ENCODE data around the gene TJAP1.
"Not testable (repeated sequence)": the region's sequence is repeated elsewhere in the genome, so short reads cannot be mapped to it uniquely, and the experiment has no call there.

Gene TJAP1

DNA sequence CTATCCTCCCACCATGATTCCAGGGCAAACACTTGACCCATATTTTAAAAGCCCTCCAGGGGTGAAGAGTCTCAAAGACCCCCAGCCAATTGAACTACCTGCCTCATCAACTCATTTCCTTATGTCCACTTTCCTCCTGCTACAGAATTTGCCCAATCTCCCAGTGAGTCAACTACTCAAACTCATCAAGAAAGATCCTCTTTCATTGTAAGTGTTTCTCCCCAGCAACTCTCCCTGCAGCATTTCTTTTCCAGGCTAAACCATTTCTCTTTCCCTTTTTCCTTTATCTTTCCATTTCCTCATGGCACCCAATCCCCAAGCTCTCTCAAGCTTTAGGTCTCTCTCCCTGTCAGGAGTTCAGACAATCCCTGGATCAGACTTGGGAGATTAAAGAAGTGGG is 23.5 kb upstream of the TJAP1 start:
- no peak for DNase-seq

- DNase-seq = no peak
These were observed 23.1 kb upstream of the TJAP1 start for GRCh38 chr6:43454290-43454695.

DNA sequence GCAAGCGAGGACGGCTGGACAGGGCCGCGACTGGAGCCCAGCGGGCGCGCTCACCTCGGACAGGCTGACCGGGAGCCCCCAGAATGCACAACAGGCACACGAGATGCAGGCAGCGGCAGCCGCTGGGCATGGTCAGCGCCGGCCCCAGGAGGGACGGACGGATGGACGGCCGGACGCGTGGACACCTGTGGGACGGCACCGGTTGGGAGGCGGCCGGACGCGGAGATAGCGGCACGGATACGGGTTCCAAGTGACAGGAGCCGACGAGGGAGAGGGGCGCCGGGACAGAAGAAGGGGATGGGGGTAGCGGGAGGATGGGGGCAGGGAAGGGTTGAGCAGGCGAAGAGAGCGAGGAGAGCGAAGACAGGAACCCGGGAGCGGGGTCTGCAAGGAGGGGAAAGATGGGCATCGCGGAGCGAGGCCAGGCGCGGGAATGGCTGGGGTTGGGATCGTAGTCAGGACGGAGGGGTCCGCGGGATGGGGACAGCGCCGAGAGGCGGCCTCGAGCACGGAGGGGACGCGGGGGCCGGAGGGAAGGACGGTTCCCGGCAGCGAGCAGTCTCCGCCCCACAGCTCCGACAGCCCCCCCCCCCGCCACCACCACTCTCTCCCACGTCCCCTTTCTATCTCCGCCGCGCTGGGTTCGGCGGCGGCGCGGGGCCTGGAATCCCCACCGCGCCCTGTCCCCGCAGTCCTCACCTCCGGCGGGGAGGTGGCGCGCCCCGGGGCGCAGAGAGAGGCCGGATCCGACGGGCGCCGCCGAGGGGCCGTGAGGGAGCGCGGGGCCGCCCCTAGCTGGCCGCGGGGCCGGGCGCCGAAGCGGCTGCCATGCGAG is 22.5 kb upstream of the TJAP1 start:
- DNase-seq = peak; percentile 27

DNA sequence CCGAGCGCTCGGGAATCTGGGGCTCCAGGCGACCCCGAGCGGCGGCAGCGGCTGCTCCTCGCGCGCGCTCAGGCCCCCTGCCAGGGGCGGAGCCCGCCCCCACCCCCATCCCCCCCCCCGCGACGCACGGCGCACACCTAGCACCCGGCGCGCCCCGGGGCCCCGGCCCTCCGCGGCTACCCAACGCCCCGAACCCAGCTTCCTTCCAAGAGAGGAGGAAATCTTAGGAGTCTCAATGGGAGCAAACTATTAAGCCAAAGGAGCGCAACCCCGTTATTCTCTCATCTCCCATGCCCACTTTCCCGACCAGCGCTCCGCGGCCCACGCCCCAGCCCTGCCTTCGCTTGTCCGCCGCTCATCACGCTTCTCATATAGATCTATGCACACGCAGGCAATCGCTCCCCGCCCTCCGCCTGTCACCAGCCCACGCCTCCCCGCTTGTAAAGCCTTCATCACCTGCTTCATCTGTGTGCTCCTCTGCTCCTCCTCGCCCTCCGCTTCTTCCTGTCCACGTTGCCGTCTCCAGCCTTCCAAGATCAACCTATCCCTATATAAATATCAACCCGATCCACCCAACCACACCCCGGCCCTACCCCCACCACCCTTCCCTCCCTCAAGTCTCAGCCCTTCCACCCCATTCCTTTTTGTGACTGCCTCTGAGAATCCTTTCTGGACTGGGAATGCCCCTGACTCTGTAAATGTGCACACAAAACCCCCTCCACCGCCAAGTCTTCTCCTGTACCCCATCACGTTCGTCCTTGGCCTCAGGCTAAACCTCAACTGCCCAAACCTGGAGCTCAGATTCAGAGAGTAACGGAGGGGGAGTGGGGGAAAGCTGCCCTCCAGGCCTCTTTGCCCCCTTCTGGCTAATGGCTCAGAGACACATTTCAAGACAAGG is 21.6 kb upstream of the TJAP1 start, which contains the start of gene DLK2:
Gene DLK2 (minus strand): TSS at position 18 of the 898 bp plus-strand sequence. CDS start 723 bp downstream, outside the sequence.
- DNase-seq = no peak

- DNase-seq = no peak
These were observed 19.7 kb upstream of the TJAP1 start for GRCh38 chr6:43457643-43458042.

- not testable (repeated sequence) for DNase-seq
These were observed 19.2 kb upstream of the TJAP1 start for GRCh38 chr6:43458154-43458553.

- DNase-seq = no peak
These were observed 17.8 kb upstream of the TJAP1 start for GRCh38 chr6:43459535-43459934.

DNA sequence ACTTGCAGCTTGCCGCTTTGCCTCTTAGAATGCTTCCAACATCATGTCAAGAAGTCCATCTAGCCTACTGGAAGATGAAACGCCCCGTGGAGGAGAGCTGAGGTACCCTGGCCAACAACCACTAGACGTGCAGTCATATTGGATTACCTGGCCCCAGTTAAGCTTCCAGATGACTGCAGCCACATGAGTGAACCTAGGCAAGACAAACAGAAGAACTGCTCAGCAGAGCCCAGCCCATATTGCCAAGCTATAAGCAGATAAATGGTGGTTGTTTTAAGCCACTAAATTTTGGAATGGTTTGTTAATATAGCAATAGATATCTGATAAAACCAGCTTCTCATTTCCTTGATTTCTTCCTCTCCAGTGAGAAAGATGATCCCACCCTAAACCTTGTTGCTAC is 17.3 kb upstream of the TJAP1 start:
- DNase-seq = no peak

DNA sequence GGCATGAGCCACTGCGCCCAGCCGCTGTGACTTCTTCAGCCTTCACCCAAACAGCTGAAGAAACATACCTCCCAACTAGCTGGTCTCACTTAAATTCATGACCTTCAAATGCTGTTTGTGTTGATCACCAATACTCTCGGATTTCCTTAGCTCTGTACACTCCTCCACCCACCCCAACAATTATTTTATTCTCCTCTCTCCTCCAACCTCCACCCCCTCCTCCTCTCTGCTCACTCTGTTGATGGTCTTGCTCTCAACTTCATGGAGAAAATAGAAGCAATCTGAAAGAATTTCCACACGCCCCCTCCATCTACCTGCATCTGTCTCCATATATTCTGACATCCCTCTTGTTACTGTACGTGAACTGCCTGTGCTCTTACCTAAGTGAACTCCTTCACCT is 15.4 kb upstream of the TJAP1 start:
- DNase-seq = no peak

GRCh38 chr6:43464337-43464736 is 13.0 kb upstream of the TJAP1 start:
- no peak for DNase-seq

GRCh38 chr6:43465948-43466347 is 11.4 kb upstream of the TJAP1 start:
- no peak for DNase-seq

DNA sequence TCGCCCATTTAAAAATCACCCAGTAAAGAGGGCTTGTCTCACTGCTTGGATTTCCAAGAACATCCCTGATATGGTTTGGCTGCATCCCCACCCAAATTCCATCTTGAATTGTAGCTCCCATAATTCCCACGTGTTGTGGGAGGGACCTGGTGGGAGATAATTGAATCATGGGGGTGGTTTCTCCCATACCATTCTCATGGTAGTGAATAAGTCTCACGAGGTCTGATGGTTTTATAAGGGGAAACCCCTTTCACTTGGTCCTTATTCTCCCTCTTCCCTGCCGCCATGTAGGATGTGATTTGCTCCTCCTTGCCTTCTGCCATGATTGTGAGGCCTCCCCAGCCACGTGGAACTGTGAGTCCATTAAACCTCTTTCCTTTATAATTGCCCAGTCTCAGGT is 10.1 kb upstream of the TJAP1 start:
- DNase-seq = not testable (repeated sequence)

GRCh38 chr6:43467752-43468151 is 9.6 kb upstream of the TJAP1 start:
- DNase-seq = no peak

DNA sequence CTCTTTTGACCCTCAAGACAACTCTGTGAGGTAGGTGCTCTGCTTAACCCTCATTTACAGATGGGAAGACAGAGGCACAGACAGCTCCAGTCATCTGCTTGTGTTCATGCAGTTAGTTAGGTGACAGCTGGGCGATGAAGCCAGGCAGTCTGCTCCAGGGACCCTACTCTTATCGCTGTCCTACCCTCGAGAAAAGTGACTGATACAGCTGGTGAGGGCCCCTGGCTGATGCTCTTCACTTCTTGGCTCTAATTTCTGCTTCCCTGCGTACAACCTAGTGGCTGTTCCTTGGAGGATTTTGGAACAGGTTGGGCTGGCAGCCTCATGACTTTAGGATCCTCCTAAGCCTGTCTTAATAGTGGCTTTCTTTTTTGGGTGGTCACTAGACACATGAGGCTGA is 9.1 kb upstream of the TJAP1 start:
- no peak for DNase-seq

DNA sequence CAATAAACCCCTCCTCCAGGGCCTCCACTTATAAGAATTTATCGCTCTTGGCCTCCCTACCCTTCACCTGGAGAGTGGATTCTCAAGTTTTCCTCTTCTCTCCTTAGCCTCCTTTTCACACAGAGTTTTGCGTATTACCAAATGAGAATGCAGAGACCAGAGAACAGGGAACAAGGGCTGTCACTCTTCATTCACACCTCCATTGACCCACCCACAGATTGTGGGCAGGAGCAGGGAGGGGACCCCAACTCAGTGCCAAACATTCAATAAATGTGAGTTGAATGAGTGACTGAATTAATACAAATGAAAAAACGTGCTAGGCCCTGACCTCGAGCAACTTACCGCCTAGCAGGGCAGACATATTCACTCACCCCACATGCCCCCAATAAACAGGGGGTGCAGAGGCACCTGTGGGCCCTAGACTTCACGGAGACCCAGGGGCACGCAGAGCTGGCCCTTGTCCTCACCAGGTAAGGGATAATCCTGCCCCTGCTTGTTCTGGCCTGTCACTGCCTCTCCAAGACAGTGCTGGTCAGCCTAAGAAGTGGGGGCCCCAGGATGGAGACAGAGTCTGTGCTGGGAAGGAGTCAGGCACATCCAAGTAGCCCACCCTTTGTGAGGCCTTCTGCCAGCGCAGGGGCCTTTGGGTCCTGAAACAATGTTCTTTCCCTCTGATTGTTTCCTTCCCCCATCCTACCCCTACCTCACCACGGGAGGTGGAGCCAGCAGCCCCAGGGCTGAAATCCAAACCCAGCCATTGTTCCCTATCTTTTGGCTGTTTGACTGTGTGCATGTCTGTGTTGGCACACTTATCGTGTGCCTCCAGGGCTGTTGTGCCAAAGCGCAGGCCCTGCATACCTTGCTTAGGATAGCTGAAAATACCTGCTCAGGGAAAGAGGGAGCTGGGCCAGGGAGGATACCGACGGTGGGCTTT is 8.4 kb upstream of the TJAP1 start:
- DNase-seq = no peak

DNA sequence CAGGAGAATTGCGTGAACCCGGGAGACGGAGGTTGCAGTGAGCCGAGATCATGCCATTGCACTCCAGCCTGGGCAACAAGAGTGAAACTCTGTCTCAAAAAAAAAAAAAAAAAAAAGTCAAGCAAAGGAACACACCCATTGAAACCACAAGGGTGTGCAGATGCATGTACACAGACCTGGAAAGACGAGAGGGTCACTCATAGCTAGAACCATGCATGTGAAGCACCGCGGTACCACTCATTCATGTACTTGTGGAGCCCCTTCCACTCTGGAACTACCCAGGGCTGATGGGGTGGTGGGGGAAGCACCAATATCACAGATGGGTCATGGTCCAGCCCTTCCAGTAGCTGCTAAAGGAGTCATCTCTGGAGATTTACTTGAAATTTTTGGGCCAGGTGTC is 7.4 kb upstream of the TJAP1 start:
- DNase-seq = no peak

DNA sequence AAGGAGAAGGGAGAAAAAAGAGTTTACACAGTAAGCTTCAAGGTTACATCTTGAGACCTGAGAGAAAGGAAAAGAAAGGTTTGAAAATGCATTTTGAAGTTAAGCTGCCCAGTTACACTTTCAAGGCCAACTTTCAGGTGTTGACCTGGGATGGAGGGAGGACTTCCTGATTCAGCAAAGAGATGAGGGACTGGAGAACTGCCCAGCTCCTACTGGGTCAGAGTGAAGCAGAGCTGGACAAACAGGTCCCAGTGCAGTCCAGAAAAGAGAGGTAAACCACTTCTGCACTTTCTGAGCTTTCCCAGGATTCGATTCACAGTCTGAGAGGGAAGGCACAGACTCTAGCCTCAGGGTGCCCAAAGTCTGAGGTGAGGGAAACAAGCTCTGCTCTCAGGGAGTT is 6.0 kb upstream of the TJAP1 start:
- DNase-seq = no peak

- no peak for DNase-seq
These were observed 4.9 kb upstream of the TJAP1 start for GRCh38 chr6:43472515-43472914.

DNA sequence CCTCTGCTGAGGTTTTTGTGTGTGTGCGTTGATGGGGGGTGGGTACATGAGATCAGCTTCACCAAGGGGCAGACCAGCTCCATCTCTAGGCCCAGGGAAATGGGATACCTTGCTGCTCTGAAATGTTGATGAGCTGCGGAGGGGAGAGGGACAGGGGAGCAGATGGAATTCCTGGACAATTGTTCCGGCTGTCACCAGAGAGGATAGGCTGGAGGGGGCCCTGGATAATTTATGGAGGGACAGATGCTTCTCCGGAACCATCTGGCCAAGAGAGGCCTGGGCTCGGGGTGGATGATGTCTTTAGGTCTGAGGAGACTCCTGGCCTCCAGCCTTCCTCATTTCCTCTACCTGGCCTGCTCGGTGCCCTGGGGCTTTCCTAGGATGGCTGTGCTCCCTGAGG is 1.9 kb upstream of the TJAP1 start:
- no peak for DNase-seq

GRCh38 chr6:43476746-43477145 is 624 bp upstream of the TJAP1 start:
- DNase-seq = no peak

DNA sequence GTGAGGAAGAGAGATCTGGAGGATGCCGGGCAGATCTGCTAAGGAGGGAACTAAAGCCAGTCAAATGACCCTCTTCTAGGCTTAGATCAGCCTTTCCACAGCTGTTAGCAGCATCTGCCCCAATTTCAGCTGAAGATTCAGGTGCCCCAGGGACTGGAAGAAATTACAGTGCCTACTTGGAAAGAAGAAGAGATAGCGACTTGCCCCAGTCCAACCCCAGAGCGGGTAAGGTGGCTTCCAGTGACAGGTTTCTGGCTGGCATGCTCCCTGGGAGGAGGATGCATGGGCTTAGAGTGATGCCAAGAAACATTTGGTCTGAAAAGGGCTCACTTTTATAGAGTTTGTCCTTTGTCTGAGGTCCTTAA is 620 bp downstream of the TJAP1 start:
- no peak for DNase-seq

DNA sequence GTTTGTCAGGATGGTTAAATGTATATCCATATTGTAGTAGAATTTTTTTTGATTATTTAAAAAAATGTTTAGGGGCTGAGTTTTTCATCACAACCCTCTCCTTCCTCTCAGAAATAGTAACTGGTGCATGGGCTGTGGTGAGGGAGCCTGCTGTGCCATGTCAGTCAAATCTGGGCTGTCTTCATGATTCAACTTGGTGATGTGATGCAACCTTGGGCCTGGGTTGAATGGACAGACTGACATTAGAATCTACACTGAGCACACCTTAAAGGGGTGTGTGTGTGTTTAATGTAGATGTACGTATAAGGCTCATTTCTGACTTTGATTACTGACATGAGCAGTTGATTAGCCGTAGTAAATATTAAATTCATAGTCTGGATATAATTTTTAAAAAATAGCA is 3.7 kb downstream of the TJAP1 start:
- DNase-seq = no peak
